ENCODE data around the gene NCOA7.
"Not testable (repeated sequence)": the region's sequence is repeated elsewhere in the genome, so short reads cannot be mapped to it uniquely, and the experiment has no call there.

NCOA7 gene

GRCh38 chr6:125759184-125759902 is 31.4 kb upstream of the NCOA7 start:
- DNase-seq, result peak; percentile 33

GRCh38 chr6:125759959-125760457 is 30.8 kb upstream of the NCOA7 start:
- DNase-seq, result no peak

GRCh38 chr6:125764121-125764671 is 26.6 kb upstream of the NCOA7 start:
- DNase-seq, result no peak

- DNase-seq, result no peak
Observed at GRCh38 chr6:125765944-125766343, 24.8 kb upstream of the NCOA7 start.

DNA sequence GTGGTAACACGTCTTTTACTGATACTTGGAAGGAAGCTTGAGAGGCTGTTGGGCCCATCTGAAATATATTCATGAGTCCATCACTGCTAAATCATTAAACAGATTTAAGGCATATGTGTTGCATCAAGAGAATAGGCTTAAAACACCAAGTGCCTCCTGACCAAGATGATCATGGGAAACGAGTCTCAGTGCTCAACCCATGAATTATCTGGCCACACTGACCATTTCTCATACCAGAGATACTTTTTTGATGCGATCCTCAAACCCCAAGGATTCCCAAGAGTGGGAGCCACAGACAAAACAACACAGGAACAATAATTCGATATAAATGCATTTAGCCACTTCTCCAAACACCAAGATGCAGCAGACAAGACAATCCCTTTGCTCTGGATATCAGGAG is 24.1 kb upstream of the NCOA7 start:
- DNase-seq, result no peak

- DNase-seq, result no peak
Observed at GRCh38 chr6:125769147-125769783, 21.5 kb upstream of the NCOA7 start.

- DNase-seq, result no peak
Observed at GRCh38 chr6:125773387-125774341, 17.1 kb upstream of the NCOA7 start.

DNA sequence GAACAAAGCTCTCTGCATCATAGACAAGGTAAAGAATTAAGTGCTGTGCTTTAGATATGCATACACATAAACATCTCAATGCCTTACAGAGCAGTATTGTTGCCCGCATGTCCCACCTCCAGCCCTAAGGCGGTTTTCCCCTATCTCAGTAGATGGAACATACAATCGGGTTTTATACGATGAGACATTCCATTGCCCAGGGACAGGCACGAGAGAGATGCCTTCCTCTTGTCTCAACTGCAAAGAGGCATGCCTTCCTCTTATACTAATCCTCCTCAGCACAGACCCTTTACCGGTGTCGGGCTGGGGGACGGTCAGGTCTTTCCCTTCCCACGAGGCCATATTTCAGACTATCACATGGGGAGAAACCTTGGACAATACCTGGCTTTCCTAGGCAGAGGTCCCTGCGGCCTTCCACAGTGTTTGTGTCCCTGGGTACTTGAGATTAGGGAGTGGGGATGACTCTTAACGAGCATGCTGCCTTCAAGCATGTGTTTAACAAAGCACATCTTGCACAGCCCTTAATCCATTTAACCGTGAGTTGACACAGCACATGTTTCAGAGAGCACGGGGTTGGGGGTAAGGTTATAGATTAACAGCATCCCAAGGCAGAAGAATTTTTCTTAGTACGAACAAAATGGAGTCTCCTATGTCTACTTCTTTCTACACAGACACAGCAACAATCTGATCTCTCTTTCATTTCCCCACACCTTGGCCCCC is 14.5 kb upstream of the NCOA7 start:
- DNase-seq, result not testable (repeated sequence)

DNA sequence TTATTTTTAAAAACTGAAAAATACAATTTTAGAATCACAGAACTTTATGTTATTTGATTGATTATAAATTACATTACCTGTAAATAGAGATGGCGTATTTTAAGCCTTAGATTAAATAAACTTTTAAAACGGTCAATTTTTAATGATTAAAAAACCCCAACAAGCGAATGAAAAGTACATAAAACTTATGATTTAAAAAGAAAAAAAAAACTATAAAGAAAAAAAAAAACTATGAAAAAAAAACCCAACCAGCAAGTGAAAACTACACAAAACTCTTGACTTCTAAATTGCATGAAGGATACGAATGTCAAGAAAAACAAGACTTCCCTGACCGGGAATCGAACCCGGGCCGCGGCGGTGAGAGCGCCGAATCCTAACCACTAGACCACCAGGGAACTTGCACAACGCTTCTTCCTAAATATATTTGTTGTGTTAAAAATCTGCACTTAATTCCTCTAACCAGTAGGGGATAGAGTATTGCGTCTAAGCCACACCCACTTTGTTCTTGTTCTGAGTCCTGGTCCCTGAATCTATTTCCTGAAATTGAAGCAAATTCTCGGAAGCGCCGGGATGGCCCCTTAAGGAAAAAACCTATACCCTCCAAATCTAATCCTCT is 10.7 kb upstream of the NCOA7 start:
- DNase-seq, result peak; percentile 95

DNA sequence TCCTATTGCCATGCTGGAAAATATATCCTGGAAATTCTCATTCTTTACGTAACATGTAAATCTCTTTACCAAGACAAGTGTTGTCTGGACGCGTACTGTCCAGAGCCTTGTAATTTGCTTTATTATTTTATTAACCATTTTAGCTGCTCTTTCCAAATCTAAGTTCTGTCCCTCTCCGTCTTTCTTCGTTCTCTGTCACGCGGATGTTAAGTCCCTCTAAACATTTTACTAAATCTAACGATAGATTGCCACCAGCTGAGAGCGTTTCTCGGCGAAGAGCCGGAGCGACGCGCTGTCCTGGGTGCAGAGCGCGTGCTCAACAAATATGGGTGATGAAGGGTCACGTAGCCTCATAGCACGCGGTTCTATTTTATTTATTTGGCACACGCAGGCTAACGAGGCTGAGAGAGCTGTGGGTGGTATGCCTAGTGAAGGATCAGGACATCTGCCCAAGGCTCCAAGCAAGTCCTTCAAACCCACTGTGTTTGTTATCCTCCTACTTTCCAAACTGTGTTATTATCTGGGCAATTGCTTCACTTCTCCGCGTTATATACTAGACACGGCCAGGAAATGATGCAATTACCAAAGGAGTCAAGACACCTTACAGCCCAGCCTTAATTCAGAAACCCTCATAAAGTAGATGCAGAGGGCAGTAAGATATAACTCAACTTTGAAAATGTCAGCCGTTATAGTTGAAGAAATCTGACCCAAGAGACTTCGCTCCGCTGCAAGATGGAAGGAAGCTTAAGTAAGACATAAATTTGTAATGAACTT is 10.0 kb upstream of the NCOA7 start:
- DNase-seq, result peak; percentile 67

- no peak for DNase-seq
Observed at GRCh38 chr6:125781314-125781868, 9.4 kb upstream of the NCOA7 start.

GRCh38 chr6:125784365-125784764 is 6.4 kb upstream of the NCOA7 start:
- DNase-seq, result no peak

GRCh38 chr6:125787791-125788190 is 3.0 kb upstream of the NCOA7 start:
- DNase-seq, result no peak

DNA sequence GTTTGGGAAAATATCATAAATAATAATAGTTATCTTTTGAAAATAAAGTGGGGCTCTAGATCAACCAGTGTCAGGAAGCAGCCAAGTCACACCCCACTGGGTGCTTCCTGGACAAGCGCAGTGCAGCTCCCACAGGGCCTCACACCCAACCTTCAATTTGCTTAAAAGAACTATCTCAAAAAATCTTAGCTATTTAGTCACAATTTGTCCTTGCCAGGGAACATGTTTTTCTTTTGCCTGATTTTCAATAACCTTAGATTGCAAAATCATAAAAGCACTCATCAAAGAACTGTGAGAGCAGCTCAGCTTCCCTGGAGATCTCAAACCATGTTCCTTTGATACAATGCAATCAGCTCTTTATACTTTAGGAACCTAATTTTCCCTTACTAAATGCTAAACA is 1.6 kb upstream of the NCOA7 start:
- DNase-seq, result no peak

DNA sequence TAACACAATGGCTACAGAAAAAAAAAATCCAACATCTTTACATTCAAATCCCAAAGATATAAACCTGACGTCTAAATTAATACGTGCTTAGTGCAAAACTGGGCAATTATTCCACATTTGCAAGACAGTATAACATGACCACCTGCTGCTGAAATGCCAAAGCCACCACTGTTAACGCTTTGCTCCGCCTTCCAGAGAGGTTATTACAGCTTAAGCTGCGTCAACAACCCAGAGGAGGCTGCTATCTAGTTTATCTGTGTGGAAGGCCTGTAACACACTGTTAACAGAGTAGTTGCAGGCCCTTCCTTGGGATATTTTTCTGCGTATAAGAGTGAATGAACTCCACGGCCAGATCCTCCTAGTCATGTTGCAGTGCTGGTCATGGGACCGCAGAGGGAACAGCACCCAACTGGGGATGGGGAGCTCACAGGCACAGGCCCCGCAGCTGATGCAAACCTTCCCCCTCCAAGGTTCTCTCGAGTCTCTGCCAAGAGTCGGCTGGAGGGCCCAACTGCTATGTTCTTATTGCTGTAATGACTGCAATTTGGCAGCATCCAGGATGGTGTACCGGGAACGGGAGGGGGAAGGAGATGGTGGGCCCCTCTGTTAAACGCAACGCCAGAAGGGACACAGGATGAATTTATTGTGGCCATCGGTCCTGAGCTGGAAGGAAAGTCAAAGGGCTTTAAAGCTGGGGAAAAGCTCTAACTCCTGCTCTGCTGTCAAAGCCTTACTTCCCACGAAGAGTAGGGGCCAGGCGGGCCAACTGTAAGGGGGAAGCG is 993 bp upstream of the NCOA7 start:
- peak; percentile 54 for DNase-seq

- peak; percentile 42 for DNase-seq
Observed at GRCh38 chr6:125791151-125791819, 525 bp downstream of the NCOA7 start.

DNA sequence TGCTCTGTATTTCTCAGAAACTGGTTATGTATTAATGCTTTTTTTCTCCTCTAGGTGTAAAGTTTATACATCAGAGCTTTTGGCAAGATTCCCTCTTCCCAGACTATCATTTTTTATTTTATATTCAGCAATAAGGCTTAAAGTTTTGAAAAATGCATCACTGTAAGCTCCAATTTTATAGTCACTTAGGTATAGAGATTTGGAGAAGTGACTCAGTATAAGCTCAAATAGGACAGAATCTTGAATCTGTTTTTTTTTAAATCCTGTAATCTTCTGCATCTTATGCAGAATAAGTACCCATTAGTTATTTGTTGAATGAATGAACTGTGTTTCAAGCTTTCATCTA is 1.0 kb downstream of the NCOA7 start:
- DNase-seq, result no peak

GRCh38 chr6:125792172-125792571 is 1.4 kb downstream of the NCOA7 start:
- no peak for DNase-seq

- no peak for DNase-seq
Observed at GRCh38 chr6:125792680-125793079, 1.9 kb downstream of the NCOA7 start.

Measured in stimulated activated CD8-positive, alpha-beta memory T cell treated with anti-CD3 and anti-CD28 coated beads, Interleukin-4, amount 100 ng/mL, for 48 hours (primary cell).